A549 (cell line): ENCODE results near the gene MAML1. TPM values are rescaled to one million over a fixed set of nuclear protein-coding genes. Genes with fewer than 3 reads are reported as not detected.

ENCODE experiments used
- ATAC-seq, 2 experiments: fragments of 200-7000 bp in 1 of 2; fragments of >200 bp in 1 of 2; cut with Nextera tagmentation in 1 of 2; cut with Tn5 transposase in 1 of 2; 3 replicates each; pipeline versions ENCODE4 v1.8.0 to v1.9.1; 2018 to 2020; ENCODE audit warnings: mild to moderate bottlenecking in 1 of 2, moderate library complexity in 1 of 2
- CTCF ChIA-PET: fragments of 300-600 bp; sonication (Branson Sonifier 250); formaldehyde crosslinking; extraction: SDS; loops from one replicate; lab custom pipeline; 2021; ENCODE audit warnings: antibody characterized with exemption, inconsistent platforms; lab: Yijun Ruan, JAX
- POLR2A ChIA-PET: fragments of 350-600 bp; formaldehyde crosslinking; extraction: SDS; loops from one replicate; lab custom pipeline; 2021; ENCODE audit warnings: antibody characterized with exemption, inconsistent platforms; lab: Yijun Ruan, JAX
- DNase-seq, 2 experiments: peaks; one replicate each; pipeline versions ENCODE4 v3.0.0 to v3.0.0-alpha.2; 2011 to 2016; ENCODE audit warnings: low read depth in 1 of 2, low spot score in 1 of 2
- FAIRE-seq: peaks from 2 replicates; lab custom pipeline; 2011; peaks lifted over from hg19 to GRCh38; lab: Jason Lieb, UNC
- H3K27ac ChIP-seq, 2 experiments: fragments of >200 bp; sonication (Bioruptor Twin); formaldehyde crosslinking; 3 replicates each; pipeline ENCODE4 v1.5.1; 2016 to 2017
- H3K4me1 ChIP-seq: fragments of >200 bp; sonication (Bioruptor Twin); formaldehyde crosslinking; 3 replicates; pipeline ENCODE4 v1.6.1; 2016
- H3K4me2 ChIP-seq: fragments of >200 bp; sonication (Bioruptor Twin); formaldehyde crosslinking; 3 replicates; pipeline ENCODE4 v1.6.1; 2016
- H3K4me3 ChIP-seq: fragments of >200 bp; sonication (Bioruptor Twin); formaldehyde crosslinking; 3 replicates; pipeline ENCODE4 v1.5.1; 2016
- H3K9me3 ChIP-seq: fragments of >200 bp; sonication (Bioruptor Twin); formaldehyde crosslinking; 3 replicates; pipeline ENCODE4 v1.6.1; 2016
- ATOH8 ChIP-seq: fragments of 250-450 bp; sonication (Bioruptor Pico); IDR thresholded peaks from 2 replicates; pipeline ENCODE4 v1.5.0; 2020; ENCODE audit warnings: low read depth, mild to moderate bottlenecking, moderate library complexity
- BCL3 ChIP-seq: fragments of >200 bp; sonication (Bioruptor Twin); formaldehyde crosslinking; IDR thresholded peaks from 3 replicates; pipeline ENCODE4 v1.6.1; 2016
- CBX8 ChIP-seq: fragments of 200-600 bp; sonication (generic); IDR thresholded peaks from 2 replicates; pipeline ENCODE4 v1.6.1; 2016
- CHD2 ChIP-seq: fragments of 150-350 bp; IDR thresholded peaks from 2 replicates; pipeline ENCODE4 v1.6.1; 2014; ENCODE audit warnings: low read length; ENCODE audit not compliant: partially characterized antibody
- CTCF ChIP-seq: fragments of >200 bp; sonication (Bioruptor Twin); formaldehyde crosslinking; IDR thresholded peaks from 3 replicates; pipeline ENCODE4 v1.5.1; 2016
- EHF ChIP-seq: fragments of 250-450 bp; sonication (Bioruptor Pico); IDR thresholded peaks from 2 replicates; pipeline ENCODE4 v1.5.0; 2020; ENCODE audit warnings: mild to moderate bottlenecking
- EP300 ChIP-seq, 2 experiments: fragments of >200 bp; sonication (Bioruptor Twin); formaldehyde crosslinking; IDR thresholded peaks; 2 replicates in 1 of 2; 3 replicates in 1 of 2; pipeline ENCODE4 v1.6.1; 2016 to 2017
- ESRRA ChIP-seq: fragments of 150-350 bp; IDR thresholded peaks from 2 replicates; pipeline ENCODE4 v1.6.1; 2014; ENCODE audit warnings: mild to moderate bottlenecking, low read length, borderline replicate concordance
- FOSL2 ChIP-seq, 2 experiments: fragments of 450-650 bp in 1 of 2; fragments of >200 bp in 1 of 2; sonication (Bioruptor Twin) in 1 of 2; formaldehyde crosslinking; IDR thresholded peaks; 2 replicates each; pipeline versions ENCODE4 v1.5.0 to v1.6.1; 2016 to 2020; ENCODE audit warnings: mild to moderate bottlenecking in 1 of 2, moderate library complexity in 1 of 2
- GATA3 ChIP-seq: IDR thresholded peaks from 2 replicates; pipeline ENCODE4 v1.6.1; 2012; ENCODE audit warnings: borderline replicate concordance
- JUN ChIP-seq, 2 experiments: fragments of >200 bp; sonication (Bioruptor Twin); formaldehyde crosslinking; IDR thresholded peaks; 2 replicates in 1 of 2; 3 replicates in 1 of 2; pipeline ENCODE4 v1.6.1; 2016 to 2017
- KDM1A ChIP-seq: fragments of 200-600 bp; sonication (generic); IDR thresholded peaks from 2 replicates; pipeline ENCODE4 v1.6.1; 2016; ENCODE audit warnings: low read depth, mild to moderate bottlenecking
- KDM5A ChIP-seq: fragments of 200-600 bp; sonication (generic); IDR thresholded peaks from 2 replicates; pipeline ENCODE4 v1.6.1; 2016; ENCODE audit warnings: antibody characterized with exemption, mild to moderate bottlenecking
- MAX ChIP-seq: IDR thresholded peaks from 2 replicates; pipeline ENCODE4 v1.6.1; 2012
- MYC ChIP-seq: IDR thresholded peaks from 2 replicates; pipeline ENCODE4 v1.6.1; 2012; ENCODE audit warnings: mild to moderate bottlenecking, inconsistent platforms, low read length, improper control_type of control experiment, borderline replicate concordance
- NFE2L2 ChIP-seq: fragments of 150-350 bp; conservative IDR thresholded peaks from 2 replicates; pipeline ENCODE4 v1.6.1; 2014; ENCODE audit warnings: low read length
- NR3C1 ChIP-seq: fragments of >200 bp; sonication (Bioruptor Twin); formaldehyde crosslinking; IDR thresholded peaks from 3 replicates; pipeline ENCODE4 v1.6.1; 2017
- POLR2A ChIP-seq: IDR thresholded peaks from 2 replicates; pipeline ENCODE4 v1.6.1; 2012; ENCODE audit warnings: mild to moderate bottlenecking, low read length
- POLR2AphosphoS2 ChIP-seq: conservative IDR thresholded peaks from 2 replicates; pipeline ENCODE4 v1.6.1; 2012; ENCODE audit warnings: low read length, improper control_type of control experiment, inconsistent platforms
- RFX5 ChIP-seq: fragments of 450-650 bp; IDR thresholded peaks from 2 replicates; pipeline ENCODE4 v1.7.1; 2014; ENCODE audit warnings: antibody characterized with exemption, mild to moderate bottlenecking, moderate library complexity
- SMC3 ChIP-seq: fragments of >200 bp; sonication (Bioruptor Twin); formaldehyde crosslinking; IDR thresholded peaks from 3 replicates; pipeline ENCODE4 v1.6.1; 2018; ENCODE audit warnings: inconsistent platforms
- TP53 ChIP-seq: fragments of 250-450 bp; sonication (Bioruptor Pico); IDR thresholded peaks from 2 replicates; pipeline ENCODE4 v1.5.0; 2021; ENCODE audit warnings: mild to moderate bottlenecking, moderate library complexity
- USF2 ChIP-seq: fragments of 450-650 bp; IDR thresholded peaks from 2 replicates; pipeline ENCODE4 v1.6.1; 2014; ENCODE audit warnings: antibody characterized with exemption
- ZFP36 ChIP-seq: fragments of 450-650 bp; IDR thresholded peaks from 2 replicates; pipeline ENCODE4 v1.6.1; 2014; ENCODE audit warnings: borderline replicate concordance; ENCODE audit not compliant: partially characterized antibody
- ZNF302 ChIP-seq: fragments of 250-450 bp; sonication (Bioruptor Pico); IDR thresholded peaks from 2 replicates; pipeline ENCODE4 v1.9.0; 2021; ENCODE audit warnings: inconsistent platforms, mild to moderate bottlenecking, moderate library complexity
- ZSCAN20 ChIP-seq: fragments of 250-450 bp; sonication (Bioruptor Pico); IDR thresholded peaks from 2 replicates; pipeline ENCODE4 v1.8.0; 2022; ENCODE audit warnings: mild to moderate bottlenecking, moderate library complexity
- WGBS: methylation state at CpG from one replicate; pipeline ENCODE4 v1.1.6; 2017; ENCODE audit errors: missing lambda C conversion rate; 5-methylcytosine and 5-hydroxymethylcytosine counted together
- polyA plus RNA-seq, 4 experiments: library from polyadenylated mRNA; depleted of rRNA in 3 of 4; stranded (reverse); fragments of >200 nt; fragmentation: RNase III in 1 of 4; extraction: RNeasy Plus Mini Kit Qiagen cat#74134 plus additional on column Dnase treatment in 1 of 4; gene quantifications; 2 replicates in 3 of 4; 3 replicates in 1 of 4; pipeline ENCODE4 v1.2.3, GENCODE V29; 2011 to 2017

MAML1 gene
- polyA plus RNA-seq, 2 of the 4 experiments (the other 2 are of a cell fraction), result 6.9 to 12.0 TPM

GRCh38 chr5:179814090-179814489 is 81.5 kb downstream of the MAML1 start:
- POLR2A ChIA-PET, result interaction anchor here (0.7 kb wide), 1 partner anchor 11 kb away, joined by 3 read pairs; no protein-coding TSS in a partner anchor

GRCh38 chr5:179815491-179816249 is 83.0 kb downstream of the MAML1 start:
- H3K4me3 ChIP-seq, result no peak overlapping the region
- no peak overlapping the region for H3K4me2 ChIP-seq
- peaks cover 30% of the 10 kb centered on the region for H3K4me1 ChIP-seq
- WGBS, result 97% methylated on average over 21 of the region's 21 CpGs
- no peaks in the 10 kb centered on the region for H3K9me3 ChIP-seq
- ATAC-seq, result no peak
- no peak overlapping the region for H3K27ac ChIP-seq
- TF ChIP-seq BCL3 (no peak), EHF (CRISPR knock-in tag) (no peak), FOSL2 (IDR thresholded peaks at IDR 0.05) (no peak), FOSL2 (CRISPR knock-in tag; IDR thresholded peaks at IDR 0.05) (no peak), TP53 (CRISPR knock-in tag) (no peak), ZFP36 (no peak), POLR2AphosphoS2 (no peak), CBX8 (no peak), JUN (IDR thresholded peaks at IDR 0.05) (no peak), SMC3 (no peak), KDM5A (no peak), NFE2L2 (no peak)
- CTCF ChIA-PET, result interaction anchor here (1.4 to 2.9 kb wide), 5 partner anchors 14 to 193 kb away, joined by 3 to 13 read pairs (median 6); partner anchors contain the start of gene HNRNPH1
- no peak for FAIRE-seq
- POLR2A ChIA-PET, result no interaction called here
- no peak for DNase-seq

More at GRCh38 chr5:179814090-179814489, 81.5 kb downstream of the MAML1 start:
- H3K9me3 ChIP-seq, result no peaks in the 10 kb centered on the region
- H3K4me1 ChIP-seq, result peaks cover 16% of the 10 kb centered on the region
- 89% methylated on average over 3 of the region's 3 CpGs for WGBS
- H3K4me2 ChIP-seq, result no peak overlapping the region
- H3K4me3 ChIP-seq, result no peak overlapping the region
- DNase-seq (no peak), ATAC-seq (no peak)
- H3K27ac ChIP-seq, result 0 out of 6 replicates have a peak overlapping the region, but pooled peaks of 1 of the 2 experiments have one; percentile 3
- TF ChIP-seq CHD2 (no peak), NR3C1 (no peak), RFX5 (no peak), ZNF302 (CRISPR knock-in tag) (no peak), ESRRA (no peak), ZSCAN20 (CRISPR knock-in tag) (no peak), MAX (no peak), USF2 (no peak), GATA3 (no peak), ATOH8 (CRISPR knock-in tag) (no peak), POLR2A (no peak), EP300 (IDR thresholded peaks at IDR 0.05) (no peak), KDM1A (no peak), CTCF (no peak), MYC (no peak)
- TF ChIP-seq, all 56 proteins: peak for 0
- no peak for FAIRE-seq
- CTCF ChIA-PET, result interaction anchor here (0.8 to 4.4 kb wide), 8 partner anchors 11 to 191 kb away, joined by 3 to 32 read pairs (median 4); partner anchors contain the start of gene HNRNPH1
